NCI-H187 treated with DMSO at 0.1 percent for 48 hours (cell line): ENCODE data around the gene TFCP2L1.

Source experiments
- DNase-seq: peaks from one replicate; lab custom pipeline; 2025; lab: John Stamatoyannopoulos, UW

TFCP2L1 gene

DNA sequence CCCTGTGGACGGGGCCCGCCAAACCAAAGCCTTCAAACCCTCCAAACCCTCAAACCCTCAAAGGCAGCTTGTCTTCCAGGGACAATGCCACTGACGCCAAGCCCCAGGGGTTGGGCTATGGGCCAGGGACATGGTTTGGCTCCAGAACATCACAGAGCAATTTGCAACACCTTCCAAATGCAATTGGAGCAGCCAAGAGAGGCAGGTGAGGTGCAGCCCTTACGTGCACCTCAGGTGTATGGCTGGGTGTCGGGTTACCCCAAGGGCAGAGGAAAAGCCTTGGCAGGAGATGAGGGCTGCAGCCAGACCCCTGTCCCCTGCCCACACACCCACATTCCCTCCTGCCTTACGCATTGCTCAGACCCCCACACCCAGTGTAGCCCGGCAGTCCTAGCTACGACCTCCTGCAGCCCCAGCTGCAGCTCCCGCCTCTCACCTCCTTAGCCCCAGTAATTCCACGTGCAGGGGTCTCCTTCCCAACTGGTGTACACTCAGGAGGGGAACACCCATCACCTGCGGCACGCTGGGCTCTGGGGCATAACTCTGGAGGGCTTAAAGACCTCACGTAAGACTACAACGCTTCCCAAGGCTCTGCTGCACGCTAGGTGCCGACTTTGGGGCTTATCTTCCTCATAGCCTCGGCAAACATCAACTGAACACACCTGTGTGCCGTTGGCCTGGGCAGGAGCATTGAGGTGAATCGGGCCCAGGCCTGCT lies 88.7 kb downstream of the TFCP2L1 start:
- no peak for DNase-seq

DNA sequence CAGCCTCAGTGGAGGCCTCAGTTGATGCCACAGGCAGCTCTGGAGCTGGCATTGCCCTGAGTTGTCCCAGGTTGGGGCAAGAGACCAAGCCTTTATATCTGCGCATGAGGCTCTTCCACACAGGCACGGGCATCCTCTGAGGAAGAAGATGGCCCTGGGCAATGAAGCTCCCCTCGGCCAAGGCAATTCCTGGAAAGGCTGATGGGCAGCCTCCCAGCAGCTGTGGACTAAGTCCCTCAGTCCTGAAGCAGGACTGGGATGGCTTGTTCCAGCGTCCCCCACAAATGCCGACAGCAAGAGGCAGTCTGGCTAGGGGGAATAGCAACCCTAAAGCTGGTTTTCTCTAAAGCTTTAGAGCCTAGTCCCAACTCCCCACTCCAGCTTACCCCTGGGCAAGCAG lies 90.0 kb downstream of the TFCP2L1 start:
- no peak for DNase-seq

- DNase-seq, result no peak
Observed at GRCh38 chr2:121194626-121195025, 90.4 kb downstream of the TFCP2L1 start.

DNA sequence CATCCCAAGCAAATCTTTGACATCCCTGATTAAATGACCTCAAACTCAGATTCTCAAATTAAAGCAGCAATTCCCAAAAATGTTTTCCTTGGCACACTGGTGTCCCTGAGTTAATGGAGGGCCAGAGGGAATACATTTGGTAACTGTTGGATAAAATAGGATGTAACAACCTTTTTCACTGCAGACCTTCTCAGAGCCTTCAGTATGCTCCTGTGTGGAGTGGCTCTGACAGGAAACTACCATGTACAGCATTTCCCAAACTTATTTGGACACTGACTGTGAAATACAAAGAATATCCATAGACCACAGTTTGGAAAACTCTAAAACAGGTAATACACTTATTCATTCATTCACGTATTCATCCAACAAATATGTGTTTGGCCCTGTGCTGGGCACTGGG lies 91.8 kb downstream of the TFCP2L1 start:
- no peak for DNase-seq

- DNase-seq, result no peak
Observed at GRCh38 chr2:121192576-121192975, 92.4 kb downstream of the TFCP2L1 start.

GRCh38 chr2:121191191-121192170 lies 93.5 kb downstream of the TFCP2L1 start:
- DNase-seq, result no peak

DNA sequence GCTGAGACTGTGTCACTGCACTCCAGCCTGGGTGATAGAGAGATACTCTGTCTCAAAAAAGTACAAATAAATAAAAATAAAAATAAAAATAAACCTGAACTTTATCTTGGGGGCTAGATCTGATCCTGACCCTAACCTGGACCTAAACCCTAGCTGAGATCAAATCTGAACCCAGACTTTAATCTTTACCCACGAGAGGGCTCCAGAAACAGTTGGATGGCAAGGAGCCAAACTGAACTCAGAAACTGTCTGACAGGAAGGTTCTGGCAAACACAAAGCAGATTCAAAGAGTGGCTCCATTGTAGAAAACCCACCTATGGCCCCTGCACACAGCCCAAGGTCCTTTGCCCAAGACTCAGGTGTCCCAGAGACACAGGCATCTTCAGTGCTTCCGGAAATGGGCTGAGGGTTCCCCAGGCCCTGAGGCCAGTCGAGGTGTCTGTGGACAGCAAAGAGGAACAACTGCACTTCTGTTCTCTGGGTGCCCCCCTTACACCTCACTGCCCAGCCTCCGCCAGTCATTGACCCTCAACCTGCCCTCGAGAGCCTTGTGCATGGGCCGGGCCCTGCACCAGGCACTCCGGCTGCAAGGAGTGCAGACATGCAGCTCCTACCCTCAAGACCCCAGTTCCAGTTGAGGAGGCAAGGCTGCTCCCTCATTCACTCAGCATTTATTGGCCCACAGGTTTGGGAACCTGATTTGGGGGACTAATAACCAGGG lies 95.2 kb downstream of the TFCP2L1 start:
- DNase-seq, result no peak

GRCh38 chr2:121189011-121189410 lies 96.0 kb downstream of the TFCP2L1 start:
- no peak for DNase-seq

- no peak for DNase-seq
Observed at GRCh38 chr2:121187982-121188411, 97.0 kb downstream of the TFCP2L1 start.

DNA sequence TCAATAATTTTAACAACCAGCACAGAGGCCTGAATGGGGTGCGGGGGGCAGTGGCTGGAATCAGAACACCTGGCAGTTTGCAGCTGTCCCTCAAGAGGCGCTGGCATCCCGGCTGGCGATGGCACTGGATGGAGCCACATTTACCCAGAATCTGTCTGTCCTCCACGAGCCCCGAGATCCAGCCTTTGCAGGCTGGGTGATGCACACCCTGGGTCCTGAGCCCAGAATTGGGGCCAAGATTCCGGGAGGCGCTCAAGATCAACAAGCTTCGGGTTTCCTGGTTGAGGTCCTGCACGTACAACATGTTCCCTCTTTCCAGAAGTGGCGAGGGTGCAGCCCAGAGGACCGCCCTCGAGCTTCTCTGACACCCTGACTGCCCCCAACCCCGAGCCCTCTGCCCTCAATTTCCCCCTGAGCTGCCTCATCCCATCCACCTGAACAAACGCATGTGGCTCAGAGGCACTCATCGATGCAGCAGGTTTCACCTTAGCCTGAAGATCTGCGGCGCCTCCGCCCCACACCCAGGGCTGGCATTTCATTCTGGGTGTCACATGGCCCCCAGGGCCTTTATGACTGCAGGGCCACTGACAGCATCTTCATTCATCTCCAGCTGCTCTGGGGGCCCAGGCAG lies 97.5 kb downstream of the TFCP2L1 start:
- no peak for DNase-seq

- DNase-seq, result no peak
Observed at GRCh38 chr2:121186261-121186660, 98.7 kb downstream of the TFCP2L1 start.

DNA sequence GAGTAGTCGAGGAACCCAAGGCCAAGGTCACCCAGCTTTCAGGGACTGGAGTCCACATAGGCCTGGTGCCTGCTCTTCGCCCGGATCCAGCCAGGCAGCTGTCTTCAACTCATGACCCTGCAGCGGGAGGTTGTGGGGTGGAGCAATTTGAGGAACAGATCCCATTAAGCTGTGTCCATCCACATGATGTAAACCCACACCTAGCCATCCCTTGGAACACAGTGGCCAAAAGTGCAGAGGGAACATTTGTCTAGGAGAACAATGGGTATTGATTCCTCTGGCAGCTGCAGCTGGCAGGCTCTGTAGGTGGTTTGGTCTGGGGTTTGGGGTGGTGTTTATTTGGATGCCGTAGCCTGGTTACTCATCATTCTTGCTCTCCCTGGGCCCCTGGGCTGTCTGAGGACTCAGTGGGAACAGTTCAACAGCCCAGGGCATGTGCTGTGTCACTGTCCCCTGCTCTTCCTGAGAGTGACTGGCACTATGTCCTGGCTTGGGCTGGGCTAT lies 99.4 kb downstream of the TFCP2L1 start:
- peak; percentile 43 for DNase-seq

DNA sequence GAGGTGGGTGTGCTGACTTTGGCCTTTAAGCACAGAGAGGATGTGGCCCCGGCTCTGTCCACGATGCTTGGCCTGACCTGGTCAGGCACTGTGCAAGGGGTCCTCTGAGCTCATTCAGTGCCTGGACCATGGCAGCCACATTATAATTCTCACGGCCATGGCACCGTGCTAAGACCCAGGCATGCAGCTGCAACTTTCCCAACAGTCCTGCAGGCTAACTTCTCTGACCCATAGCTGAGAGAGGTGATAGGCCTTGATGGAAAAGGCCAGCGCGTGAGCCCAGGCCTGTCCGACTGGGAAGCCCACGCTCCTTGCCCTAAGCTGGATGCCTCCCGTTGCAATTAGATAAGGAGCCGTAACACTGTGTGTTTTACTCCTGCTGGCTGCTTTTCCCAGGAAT lies 99.9 kb downstream of the TFCP2L1 start:
- DNase-seq, result no peak

GRCh38 chr2:121184248-121184862 lies 100.6 kb downstream of the TFCP2L1 start:
- DNase-seq, result no peak

DNA sequence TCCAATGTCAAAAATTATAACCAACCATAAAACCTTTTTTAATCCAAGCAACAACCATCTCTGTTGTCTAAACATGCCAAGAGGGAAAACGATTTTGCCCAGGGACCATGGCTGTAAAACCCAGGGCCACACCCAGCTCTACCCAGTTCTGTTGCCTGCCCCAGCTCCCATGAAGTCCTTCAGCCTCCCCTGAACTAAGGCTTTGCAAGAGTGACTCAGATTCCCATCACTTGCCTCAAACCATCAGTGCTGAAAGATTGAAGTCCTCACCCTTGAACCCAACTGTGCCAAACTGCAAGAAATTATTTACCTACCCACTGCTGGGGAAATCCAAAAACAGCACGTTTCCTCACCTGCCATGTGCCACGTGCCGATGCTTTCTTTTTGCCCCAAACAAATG lies 102.5 kb downstream of the TFCP2L1 start:
- no peak for DNase-seq

- no peak for DNase-seq
Observed at GRCh38 chr2:121179467-121179866, 105.5 kb downstream of the TFCP2L1 start.

GRCh38 chr2:121178730-121179129 lies 106.3 kb downstream of the TFCP2L1 start:
- DNase-seq, result no peak

DNA sequence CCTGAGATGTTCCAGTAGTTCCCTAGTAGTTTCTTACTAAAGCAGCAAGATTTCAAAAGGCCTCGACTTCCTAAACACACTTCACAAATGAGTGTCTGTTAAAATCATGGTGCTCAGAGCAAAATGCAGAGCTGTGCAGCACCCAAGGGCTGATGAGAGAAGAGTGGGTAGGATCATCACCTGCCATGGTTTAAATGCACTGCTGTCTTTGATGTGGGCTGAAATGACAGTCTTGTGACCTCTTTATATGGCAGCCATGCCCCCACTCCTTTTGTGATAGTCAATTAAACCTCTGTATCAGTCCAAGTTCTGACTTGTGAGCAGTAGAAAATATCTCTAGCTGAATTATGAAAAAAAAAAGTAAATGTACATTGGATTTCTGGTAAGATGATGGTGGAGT lies 107.1 kb downstream of the TFCP2L1 start:
- DNase-seq, result no peak

DNA sequence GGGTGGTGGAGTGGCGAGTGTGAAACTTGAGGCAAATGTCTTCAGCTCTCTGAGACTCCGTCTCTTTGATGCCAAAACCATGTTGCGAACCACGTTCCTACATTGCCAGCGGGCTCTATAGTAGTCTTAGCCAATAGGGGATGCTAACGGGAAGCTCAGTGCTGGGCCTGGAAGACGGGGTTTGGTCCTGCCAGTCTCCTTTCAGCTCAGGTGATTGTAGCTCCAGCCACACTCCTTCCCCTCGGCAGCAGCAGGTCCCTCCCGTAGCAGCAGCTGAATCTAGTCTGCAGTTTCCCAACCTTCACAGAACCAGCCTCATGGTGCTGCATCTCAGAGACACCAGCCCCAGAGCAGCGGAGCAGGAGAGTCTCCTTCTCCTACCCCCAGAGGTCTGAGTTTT lies 109.7 kb downstream of the TFCP2L1 start:
- DNase-seq, result no peak

- no peak for DNase-seq
Observed at GRCh38 chr2:121173806-121174205, 111.2 kb downstream of the TFCP2L1 start.

- DNase-seq, result no peak
Observed at GRCh38 chr2:121173112-121173511, 111.9 kb downstream of the TFCP2L1 start.
